Activated B cell treated with CpG ODN at 0.5 μM for 24 hours (primary cell): ENCODE results near the gene FAM8A1. TPM values are rescaled to one million over a fixed set of nuclear protein-coding genes. Genes with fewer than 3 reads are reported as not detected.

Experiments
- ATAC-seq: fragments of 200-7000 bp; cut with Tn5 transposase; one replicate; pipeline ENCODE4 v1.10.0; 2021; ENCODE audit warnings: low read depth, mild to moderate bottlenecking, moderate library complexity
- CTCF ChIA-PET: fragments of 350-600 bp; sonication (Branson Sonifier 250); formaldehyde crosslinking; loops from one replicate; lab custom pipeline; 2021; ENCODE audit warnings: antibody characterized with exemption; lab: Charles Lee
- POLR2A ChIA-PET: fragments of 350-600 bp; sonication (Branson Sonifier 250); formaldehyde crosslinking; loops from one replicate; lab custom pipeline; 2021; ENCODE audit warnings: antibody characterized with exemption; lab: Charles Lee
- DNase-seq: peaks from one replicate; pipeline ENCODE4 v3.0.0; 2022
- H3K27ac Mint-ChIP-seq: one replicate; pipeline ENCODE4 v1.8.0; 2020; ENCODE audit warnings: mixed read lengths
- H3K27me3 Mint-ChIP-seq: one replicate; pipeline ENCODE4 v1.8.0; 2021; ENCODE audit warnings: mixed read lengths
- H3K36me3 Mint-ChIP-seq: one replicate; pipeline ENCODE4 v1.8.0; 2021; ENCODE audit warnings: low read depth, mixed read lengths
- H3K4me1 Mint-ChIP-seq: one replicate; pipeline ENCODE4 v1.8.0; 2021; ENCODE audit warnings: mixed read lengths
- H3K4me3 Mint-ChIP-seq: one replicate; pipeline ENCODE4 v1.8.0; 2020; ENCODE audit warnings: mild to moderate bottlenecking, mixed read lengths
- H3K9me3 Mint-ChIP-seq: one replicate; pipeline ENCODE4 v1.8.0; 2020; ENCODE audit warnings: mixed read lengths
- intact Hi-C: fragments of 100-400 bp; cut with micrococcal nuclease; formaldehyde crosslinking; loops from one replicate; pipeline ENCODE4 v1.15.1; 2024
- total RNA-seq: library from RNA; stranded (reverse); gene quantifications from 2 replicates; pipeline ENCODE4 v1.2.3, GENCODE V29; 2022
- TF ChIP-seq, protein P1 (sequence below): fragments of 200-600 bp; IDR thresholded peaks from one replicate; pipeline ENCODE4 v1.8.0; 2022; ENCODE audit warnings: antibody characterized with exemption, mild to moderate bottlenecking

FAM8A1 gene
- total RNA-seq, 1 donor from 2014 or later = 3.0 TPM

DNA sequence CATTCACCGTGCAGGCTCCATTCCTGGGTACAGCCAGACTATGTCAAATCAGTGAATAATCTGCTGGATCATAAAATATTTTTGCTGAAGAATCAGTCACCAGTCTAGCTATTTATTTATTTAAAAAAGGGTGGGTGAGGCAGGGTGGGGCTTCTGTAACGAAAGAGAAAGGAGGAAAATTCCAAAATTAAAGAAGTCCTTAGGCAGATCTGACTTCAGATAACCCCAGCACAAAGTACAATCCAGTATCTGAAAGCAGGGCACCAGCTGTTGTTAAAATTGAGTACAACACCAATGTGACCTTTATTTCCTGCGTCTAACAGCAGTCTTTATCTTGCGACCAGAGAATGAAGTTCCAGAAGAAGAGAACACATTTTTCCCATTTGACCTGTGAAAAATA, 15.7 kb downstream of the FAM8A1 start:
- H3K9me3 Mint-ChIP-seq = no peaks in the 10 kb centered on the region
- no peaks in the 10 kb centered on the region for H3K27me3 Mint-ChIP-seq
- DNase-seq (no peak), ATAC-seq (no peak)
- peaks cover 7% of the 10 kb centered on the region for H3K4me1 Mint-ChIP-seq
- H3K36me3 Mint-ChIP-seq = peaks cover 61% of the 10 kb centered on the region
- ChIA-PET POLR2A (no interaction called here), CTCF (no interaction called here)
- H3K27ac Mint-ChIP-seq = no peak overlapping the region
- H3K4me3 Mint-ChIP-seq = no peak overlapping the region
- intact Hi-C loops = no loop called here
- TF ChIP-seq, protein P1, sequence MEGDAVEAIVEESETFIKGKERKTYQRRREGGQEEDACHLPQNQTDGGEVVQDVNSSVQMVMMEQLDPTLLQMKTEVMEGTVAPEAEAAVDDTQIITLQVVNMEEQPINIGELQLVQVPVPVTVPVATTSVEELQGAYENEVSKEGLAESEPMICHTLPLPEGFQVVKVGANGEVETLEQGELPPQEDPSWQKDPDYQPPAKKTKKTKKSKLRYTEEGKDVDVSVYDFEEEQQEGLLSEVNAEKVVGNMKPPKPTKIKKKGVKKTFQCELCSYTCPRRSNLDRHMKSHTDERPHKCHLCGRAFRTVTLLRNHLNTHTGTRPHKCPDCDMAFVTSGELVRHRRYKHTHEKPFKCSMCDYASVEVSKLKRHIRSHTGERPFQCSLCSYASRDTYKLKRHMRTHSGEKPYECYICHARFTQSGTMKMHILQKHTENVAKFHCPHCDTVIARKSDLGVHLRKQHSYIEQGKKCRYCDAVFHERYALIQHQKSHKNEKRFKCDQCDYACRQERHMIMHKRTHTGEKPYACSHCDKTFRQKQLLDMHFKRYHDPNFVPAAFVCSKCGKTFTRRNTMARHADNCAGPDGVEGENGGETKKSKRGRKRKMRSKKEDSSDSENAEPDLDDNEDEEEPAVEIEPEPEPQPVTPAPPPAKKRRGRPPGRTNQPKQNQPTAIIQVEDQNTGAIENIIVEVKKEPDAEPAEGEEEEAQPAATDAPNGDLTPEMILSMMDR = no peak

DNA sequence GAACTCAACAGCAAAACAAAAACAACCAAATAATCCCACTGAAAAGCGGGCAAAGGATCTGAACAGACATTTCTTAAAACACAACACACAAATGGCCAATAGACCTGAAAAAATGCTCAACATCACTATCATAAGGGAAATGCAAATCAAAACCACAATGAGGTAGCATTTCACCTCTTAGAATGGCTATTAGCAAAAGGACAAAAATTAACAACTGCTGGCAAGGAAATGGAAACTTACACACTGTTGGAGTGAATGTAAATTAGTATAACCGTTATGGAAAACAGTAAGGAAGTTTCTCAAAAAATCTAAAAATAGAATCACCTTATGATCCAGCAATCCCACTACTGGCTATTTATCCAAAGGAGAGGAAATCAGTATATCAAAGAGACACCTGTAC, 20.9 kb downstream of the FAM8A1 start:
- Mint-ChIP-seq H3K4me1 (peaks cover 16% of the 10 kb centered on the region), H3K27me3 (no peaks in the 10 kb centered on the region), H3K27ac (peak overlapping the region; percentile 9), H3K9me3 (no peaks in the 10 kb centered on the region), H3K4me3 (no peak overlapping the region), H3K36me3 (peaks cover 79% of the 10 kb centered on the region)
- ATAC-seq (peak; percentile 31), DNase-seq (no peak)
- CTCF ChIA-PET = no interaction called here
- intact Hi-C loops = loop anchor here (1.0 kb wide), 1 partner anchor 21 kb away; the partner anchor contains the start of gene FAM8A1
- POLR2A ChIA-PET = no interaction called here
- TF ChIP-seq, protein P1 = no peak

DNA sequence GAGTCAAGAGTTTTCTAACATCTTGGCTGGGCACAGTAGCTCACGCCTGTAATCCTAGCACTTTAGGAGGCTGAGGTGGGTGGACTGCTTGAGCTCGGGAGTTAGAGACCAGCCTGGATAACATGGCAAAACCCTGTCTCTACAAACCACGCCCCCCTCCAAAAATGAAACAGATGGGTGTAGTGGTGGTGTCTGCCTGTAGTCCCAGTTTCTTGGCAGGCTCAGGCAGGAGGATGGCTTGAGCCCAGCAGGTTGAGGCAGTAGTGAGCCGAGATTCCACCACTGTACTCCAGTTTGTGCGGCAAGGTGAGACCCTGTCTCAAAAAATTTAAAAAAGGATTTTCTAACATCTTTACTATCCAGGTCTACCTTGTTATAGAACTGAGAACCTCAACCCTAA, 22.0 kb downstream of the FAM8A1 start:
- ChIA-PET POLR2A (no interaction called here), CTCF (no interaction called here)
- Mint-ChIP-seq H3K4me1 (peaks cover 16% of the 10 kb centered on the region), H3K4me3 (no peak overlapping the region), H3K9me3 (no peaks in the 10 kb centered on the region), H3K36me3 (peaks cover 77% of the 10 kb centered on the region), H3K27me3 (no peaks in the 10 kb centered on the region), H3K27ac (no peak overlapping the region)
- no peak for DNase-seq
- ATAC-seq = no peak
- TF ChIP-seq, protein P1 = no peak
- intact Hi-C loops = no loop called here

DNA sequence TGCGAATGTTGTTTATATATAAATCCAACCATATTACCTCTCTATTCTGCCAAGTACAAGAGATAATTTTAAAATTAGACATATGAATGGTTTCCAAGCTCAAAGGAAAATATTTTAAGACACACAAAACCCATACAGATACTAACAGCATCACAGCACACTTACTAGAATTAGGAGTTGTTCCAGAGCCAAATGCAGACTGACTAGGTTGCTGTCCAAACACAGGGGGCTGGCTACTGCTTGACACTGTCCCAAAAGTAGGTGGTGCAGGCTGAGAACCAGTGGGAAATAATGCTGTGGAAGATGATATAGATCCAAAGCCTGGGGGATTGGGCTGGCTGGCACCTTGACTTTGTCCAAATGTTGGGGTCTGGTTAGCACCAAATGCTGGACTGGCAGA, 24.3 kb downstream of the FAM8A1 start:
- no peak for ATAC-seq
- intact Hi-C loops = no loop called here
- ChIA-PET POLR2A (no interaction called here), CTCF (no interaction called here)
- Mint-ChIP-seq H3K27me3 (no peaks in the 10 kb centered on the region), H3K4me1 (peaks cover 24% of the 10 kb centered on the region), H3K27ac (no peak overlapping the region), H3K4me3 (no peak overlapping the region), H3K9me3 (no peaks in the 10 kb centered on the region), H3K36me3 (peaks cover 76% of the 10 kb centered on the region)
- TF ChIP-seq, protein P1 = no peak
- no peak for DNase-seq

DNA sequence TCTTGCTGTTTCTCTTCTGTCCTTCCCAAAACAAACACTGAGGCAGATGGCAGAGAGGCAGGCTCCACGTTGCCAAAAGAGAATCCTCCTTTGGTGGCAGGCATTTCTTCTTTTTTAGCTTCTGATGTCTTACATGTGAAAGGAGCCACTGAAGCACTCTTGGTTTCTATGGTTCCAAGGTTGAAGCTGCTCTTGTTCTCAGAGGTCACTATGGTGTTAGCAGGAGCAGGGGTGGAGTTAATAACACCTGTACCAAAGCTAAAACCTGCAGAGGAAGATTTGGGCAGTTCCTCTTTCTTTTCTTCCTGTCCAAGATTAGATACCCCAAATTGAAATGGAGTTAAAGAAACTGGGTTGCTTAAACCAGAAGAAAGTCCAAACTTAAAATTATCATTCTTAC, 28.8 kb downstream of the FAM8A1 start:
- Mint-ChIP-seq H3K9me3 (no peaks in the 10 kb centered on the region), H3K27me3 (no peaks in the 10 kb centered on the region), H3K36me3 (peaks cover 85% of the 10 kb centered on the region), H3K4me1 (peaks cover 31% of the 10 kb centered on the region), H3K4me3 (no peak overlapping the region), H3K27ac (peak overlapping the region; percentile 41)
- intact Hi-C loops = no loop called here
- TF ChIP-seq, protein P1 = no peak
- CTCF ChIA-PET = no interaction called here
- no peak for DNase-seq
- no peak for ATAC-seq
- POLR2A ChIA-PET = no interaction called here
